Measurements from ENCODE around the gene KCNC2. TPM values are rescaled to one million over a fixed set of nuclear protein-coding genes. Genes with fewer than 3 reads are reported as not detected.

Gene KCNC2
- total and polyA plus RNA-seq, 7 donors, result 0.01 to 1.2 (median 0.51) TPM; not detected in 3

- ATAC-seq, result no peak
- WGBS, 3 donors, result 4 to 5% (median 5%) methylated on average over 58 to 78 of the region's 78 CpGs
- H3K4me3 ChIP-seq, result no peak overlapping the region
- no peaks in the 10 kb centered on the region for H3K36me3 ChIP-seq (ENCODE audit: insufficient read depth in 1 of 2, low read depth in 1 of 2)
- intact Hi-C loops (cut with DNase I), result no loop called here
- H3K4me1 ChIP-seq, result no peaks in the 10 kb centered on the region
- no peak overlapping the region for H3K27ac ChIP-seq
- DNase-seq, result no peak
- no peaks in the 10 kb centered on the region for H3K9me3 ChIP-seq
- no peak for TF ChIP-seq CTCF (IDR thresholded peaks at IDR 0.05)
- peaks cover 4 to 49% (median 25%) of the 10 kb centered on the region in 3 donors for H3K27me3 ChIP-seq (ENCODE audit: insufficient read depth in 3 of 3, low read length in 2 of 3)
These were observed 2.1 kb downstream of the KCNC2 start for GRCh38 chr12:75207338-75208083.

- no peak for TF ChIP-seq CTCF (IDR thresholded peaks at IDR 0.05)
- Histone ChIP-seq H3K27me3 (ENCODE audit: insufficient read depth in 3 of 3, low read length in 2 of 3) (peaks cover 4 to 42% (median 25%) of the 10 kb centered on the region in 3 donors), H3K4me1 (no peaks in the 10 kb centered on the region), H3K27ac (no peak overlapping the region), H3K4me3 (no peak overlapping the region), H3K36me3 (ENCODE audit: insufficient read depth in 1 of 2, low read depth in 1 of 2) (no peaks in the 10 kb centered on the region), H3K9me3 (no peaks in the 10 kb centered on the region)
- intact Hi-C loops (cut with DNase I), result no loop called here
- 60 to 80% (median 64%) methylated on average over 1 of the region's 1 CpG for WGBS, 3 donors
- ATAC-seq, result no peak
- DNase-seq, result no peak
These were observed 4.1 kb downstream of the KCNC2 start for GRCh38 chr12:75205558-75205957.

GRCh38 chr12:75196865-75197264 lies 12.8 kb downstream of the KCNC2 start:
- intact Hi-C loops (cut with DNase I), result no loop called here
- Histone ChIP-seq H3K9me3 (no peaks in the 10 kb centered on the region), H3K4me1 (no peaks in the 10 kb centered on the region), H3K27ac (no peak overlapping the region), H3K27me3 (ENCODE audit: insufficient read depth in 3 of 3, low read length in 2 of 3) (no peaks in the 10 kb centered on the region), H3K36me3 (ENCODE audit: insufficient read depth in 1 of 2, low read depth in 1 of 2) (no peaks in the 10 kb centered on the region), H3K4me3 (no peak overlapping the region)
- ATAC-seq (no peak), DNase-seq (no peak)
- no peak for TF ChIP-seq CTCF (IDR thresholded peaks at IDR 0.05)

- ATAC-seq (no peak), DNase-seq (no peak)
- WGBS, 3 donors, result 68 to 78% (median 73%) methylated on average over 3 of the region's 3 CpGs
- TF ChIP-seq CTCF (IDR thresholded peaks at IDR 0.05), result no peak
- intact Hi-C loops (cut with DNase I), result no loop called here
- Histone ChIP-seq H3K27me3 (ENCODE audit: insufficient read depth in 3 of 3, low read length in 2 of 3) (no peaks in the 10 kb centered on the region), H3K4me1 (no peaks in the 10 kb centered on the region), H3K9me3 (no peaks in the 10 kb centered on the region), H3K27ac (no peak overlapping the region), H3K36me3 (ENCODE audit: insufficient read depth in 1 of 2, low read depth in 1 of 2) (no peaks in the 10 kb centered on the region), H3K4me3 (no peak overlapping the region)
These were observed 13.2 kb downstream of the KCNC2 start for GRCh38 chr12:75196408-75196807.

DNA sequence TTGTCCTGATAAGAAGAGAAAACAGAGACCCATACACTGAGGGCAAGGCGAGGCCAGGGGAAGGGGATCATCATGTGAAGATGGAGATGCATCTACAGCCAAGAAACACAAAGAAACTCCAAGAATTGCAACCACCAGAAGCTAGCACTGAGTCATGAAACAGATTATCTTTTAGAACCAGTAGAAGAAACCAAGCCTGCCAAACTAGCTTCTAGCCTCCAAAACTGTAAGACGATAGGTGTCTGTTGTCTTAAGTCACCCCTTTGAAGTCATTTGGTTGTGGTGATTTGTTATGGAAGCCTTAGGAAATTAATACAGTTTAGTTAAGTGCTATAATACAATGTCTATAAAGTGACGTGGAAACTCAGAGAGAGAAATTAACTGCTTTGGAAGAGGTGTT lies 15.4 kb downstream of the KCNC2 start:
- Histone ChIP-seq H3K4me1 (no peaks in the 10 kb centered on the region), H3K27me3 (ENCODE audit: insufficient read depth in 3 of 3, low read length in 2 of 3) (no peaks in the 10 kb centered on the region), H3K27ac (no peak overlapping the region), H3K36me3 (ENCODE audit: insufficient read depth in 1 of 2, low read depth in 1 of 2) (no peaks in the 10 kb centered on the region), H3K9me3 (no peaks in the 10 kb centered on the region), H3K4me3 (no peak overlapping the region)
- DNase-seq, result no peak
- TF ChIP-seq CTCF (IDR thresholded peaks at IDR 0.05), result no peak
- WGBS, 3 donors, result 57 to 78% (median 66%) methylated on average over 3 of the region's 3 CpGs
- ATAC-seq, result no peak
- intact Hi-C loops (cut with DNase I), result no loop called here

Measured in psoas muscle (tissue), 8 donors.